ENCODE results near the gene AFAP1.

- no peak for TF ChIP-seq CTCF (optimal IDR thresholded peaks at IDR 0.05 in 1 of 3, IDR thresholded peaks at IDR 0.05 in 1 of 3, conservative IDR thresholded peaks at IDR 0.05 in 1 of 3; ENCODE audit: extremely low read depth in 1 of 3, insufficient read depth in 2 of 3, low read length in 3 of 3)
- no peak for TF ChIP-seq EZH2 (IDR thresholded peaks at IDR 0.05; ENCODE audit: low read length)
Measured at GRCh38 chr4:7731437-7731836, 208.2 kb downstream of the AFAP1 start.
